ENCODE results near the gene CNGB1.

DNA sequence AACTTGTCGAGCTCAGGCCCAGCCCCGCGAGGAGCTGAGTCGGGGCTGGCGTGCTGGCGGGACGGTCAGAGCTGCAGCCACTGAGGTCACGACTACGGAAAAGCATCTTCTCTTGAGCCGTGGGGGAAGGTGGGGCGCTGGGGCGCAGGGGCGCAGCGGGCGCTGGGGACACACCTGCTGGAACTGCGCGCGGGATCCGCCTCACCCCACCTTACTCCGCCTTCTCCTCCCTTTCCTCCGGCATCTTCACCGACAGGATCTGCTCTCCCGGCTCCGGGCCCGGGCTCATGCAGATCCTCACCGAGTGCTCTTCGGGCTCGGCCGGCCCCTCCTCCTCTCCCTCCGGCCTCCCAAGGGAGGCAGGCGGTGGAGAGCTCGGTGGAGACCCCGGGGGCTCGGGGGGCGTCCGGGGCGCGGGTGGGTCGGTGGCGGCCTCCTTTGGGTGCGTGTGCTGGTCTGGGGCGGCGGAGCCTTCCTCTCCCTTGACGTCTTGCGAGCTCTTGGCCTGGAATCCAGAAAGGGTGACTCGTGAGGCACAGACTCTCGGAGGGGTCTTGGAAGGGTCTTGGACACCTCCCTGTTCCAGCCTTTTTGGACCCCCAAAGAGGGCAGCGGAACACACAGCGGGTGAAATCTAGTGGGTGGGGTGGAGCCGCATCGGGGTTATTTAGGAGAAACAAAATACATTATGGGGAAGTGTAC is 86.8 kb downstream of the CNGB1 start:
- TF ChIP-seq CTCF (conservative IDR thresholded peaks at IDR 0.05 in 1 of 2, IDR thresholded peaks at IDR 0.05 in 1 of 2; ENCODE audit: extremely low read depth in 1 of 2, insufficient read depth in 1 of 2, low read depth in 1 of 2, low read length in 2 of 2) = no peak
- TF ChIP-seq EZH2 (IDR thresholded peaks at IDR 0.05; ENCODE audit: borderline replicate concordance, low read length) = no peak

Measured in mammary epithelial cell (primary cell).